Measurements from ENCODE around the gene FNTB.

The FNTB gene

DNA sequence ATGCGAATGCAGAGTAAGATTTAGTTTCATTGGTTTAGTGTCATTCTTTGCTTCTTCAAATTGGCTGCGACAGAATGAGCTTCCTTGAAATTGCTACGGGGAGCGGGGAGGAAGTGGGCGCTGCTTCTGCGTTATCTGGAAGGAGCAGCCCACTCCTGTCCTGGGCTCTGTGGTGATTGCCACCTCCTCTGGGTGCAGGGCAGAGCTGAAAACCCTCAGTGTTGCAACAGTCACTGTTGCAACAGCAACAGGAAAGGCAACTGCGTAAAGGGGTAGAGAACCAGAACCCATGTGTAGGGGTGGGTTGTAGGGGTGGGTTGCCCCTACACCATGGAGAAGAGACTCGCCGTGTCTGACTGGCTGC, 57.9 kb downstream of the FNTB start:
- in situ Hi-C loops (cut with MboI; ENCODE audit: low sequenced_read_pairs), result no loop called here

- in situ Hi-C loops (cut with MboI; ENCODE audit: low sequenced_read_pairs), result no loop called here
These were observed 58.3 kb downstream of the FNTB start for GRCh38 chr14:65045006-65045405.

DNA sequence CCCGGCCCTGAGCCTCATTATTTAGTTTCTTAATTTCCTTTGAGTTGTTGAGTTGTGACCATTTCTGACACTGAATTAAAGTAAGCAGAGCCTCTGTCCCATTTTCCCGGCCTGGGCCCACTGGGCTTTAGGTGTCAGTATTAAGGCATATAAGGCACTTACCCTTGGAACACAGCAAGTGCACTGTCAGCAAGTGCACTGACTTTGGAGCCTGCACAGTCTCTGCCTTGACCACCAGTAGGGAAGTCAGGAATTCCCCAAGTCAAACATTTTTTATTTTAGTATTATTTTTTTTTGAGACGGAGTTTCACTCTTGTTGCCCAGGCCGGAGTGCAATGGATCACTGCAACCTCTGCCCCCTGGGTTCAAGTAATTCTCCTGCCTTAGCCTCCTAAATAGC, 59.0 kb downstream of the FNTB start:
- in situ Hi-C loops (cut with MboI; ENCODE audit: low sequenced_read_pairs), result no loop called here

DNA sequence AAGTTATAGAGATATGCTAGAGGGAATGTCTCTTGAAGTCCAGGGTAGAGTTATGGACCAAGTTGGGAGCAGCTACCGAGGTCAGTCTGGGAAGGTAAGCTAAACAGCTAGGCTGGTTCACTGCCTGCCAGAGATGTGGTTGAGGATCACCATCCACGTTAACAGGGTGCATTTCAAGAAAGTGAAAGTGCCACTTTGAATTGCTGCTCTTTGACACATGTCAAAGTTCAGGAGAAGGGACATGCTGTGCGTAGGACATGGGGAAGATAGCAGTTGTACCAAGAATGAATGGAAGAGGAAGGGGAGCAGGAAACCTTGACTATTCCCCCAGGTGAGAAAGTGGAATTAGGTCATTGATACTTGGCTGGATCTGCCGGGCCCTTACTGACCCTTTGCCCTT, 66.1 kb downstream of the FNTB start:
- in situ Hi-C loops (cut with MboI; ENCODE audit: low sequenced_read_pairs), result no loop called here

- in situ Hi-C loops (cut with MboI; ENCODE audit: low sequenced_read_pairs), result no loop called here
These were observed 66.8 kb downstream of the FNTB start for GRCh38 chr14:65053466-65053865.

DNA sequence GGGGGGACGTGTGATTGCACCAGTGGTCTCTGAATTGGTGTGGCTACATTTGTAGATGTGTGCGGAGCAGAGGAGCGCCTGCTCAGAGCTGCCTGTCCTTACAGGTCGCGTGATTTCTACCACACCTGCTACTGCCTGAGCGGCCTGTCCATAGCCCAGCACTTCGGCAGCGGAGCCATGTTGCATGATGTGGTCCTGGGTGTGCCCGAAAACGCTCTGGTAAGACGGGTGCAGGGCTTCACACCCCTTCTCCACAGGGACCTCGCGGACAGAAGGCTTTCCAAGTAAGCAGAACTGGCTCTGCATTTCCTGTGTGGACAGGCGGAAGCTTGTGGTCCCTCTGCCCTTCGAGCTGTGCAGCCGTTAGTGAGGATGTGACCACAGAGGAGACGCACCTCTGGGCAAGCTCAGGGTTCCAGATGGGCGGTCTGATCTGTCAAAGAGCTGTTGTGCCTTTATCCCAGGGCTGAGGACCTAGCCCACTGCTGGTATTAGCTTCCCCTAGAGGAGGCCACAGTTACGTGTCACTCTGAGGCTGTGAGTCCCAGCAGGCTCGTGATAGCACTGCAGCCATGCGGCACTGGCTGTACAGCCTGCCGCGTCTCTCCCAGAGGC, 67.9 kb downstream of the FNTB start:
- in situ Hi-C loops (cut with MboI; ENCODE audit: low sequenced_read_pairs), result no loop called here

DNA sequence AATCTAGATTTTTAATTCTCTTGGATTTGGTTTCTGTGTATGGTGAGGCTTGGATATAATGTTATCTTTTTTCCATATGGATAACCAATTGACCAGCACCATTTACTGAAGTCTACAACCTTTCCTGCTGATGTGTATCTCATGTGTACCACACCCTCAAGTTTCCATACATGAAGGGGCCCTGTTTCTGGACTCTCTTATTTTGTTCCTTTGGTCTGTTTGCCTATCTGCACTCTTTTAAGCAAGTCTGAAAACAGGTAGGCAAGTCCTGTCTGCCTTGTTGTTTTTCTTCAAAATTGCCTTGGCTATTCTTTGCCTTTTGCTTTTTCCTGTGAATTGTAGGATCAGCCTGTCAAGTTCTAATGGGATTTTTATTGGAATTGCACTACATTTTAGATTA, 71.0 kb downstream of the FNTB start:
- in situ Hi-C loops (cut with MboI; ENCODE audit: low sequenced_read_pairs), result no loop called here

- in situ Hi-C loops (cut with MboI; ENCODE audit: low sequenced_read_pairs), result no loop called here
These were observed 75.7 kb downstream of the FNTB start for GRCh38 chr14:65062096-65063075.

- in situ Hi-C loops (cut with MboI; ENCODE audit: low sequenced_read_pairs), result no loop called here
These were observed 79.0 kb downstream of the FNTB start for GRCh38 chr14:65065719-65066118.

GRCh38 chr14:65069874-65070413, 83.2 kb downstream of the FNTB start:
- in situ Hi-C loops (cut with MboI; ENCODE audit: low sequenced_read_pairs), result no loop called here

DNA sequence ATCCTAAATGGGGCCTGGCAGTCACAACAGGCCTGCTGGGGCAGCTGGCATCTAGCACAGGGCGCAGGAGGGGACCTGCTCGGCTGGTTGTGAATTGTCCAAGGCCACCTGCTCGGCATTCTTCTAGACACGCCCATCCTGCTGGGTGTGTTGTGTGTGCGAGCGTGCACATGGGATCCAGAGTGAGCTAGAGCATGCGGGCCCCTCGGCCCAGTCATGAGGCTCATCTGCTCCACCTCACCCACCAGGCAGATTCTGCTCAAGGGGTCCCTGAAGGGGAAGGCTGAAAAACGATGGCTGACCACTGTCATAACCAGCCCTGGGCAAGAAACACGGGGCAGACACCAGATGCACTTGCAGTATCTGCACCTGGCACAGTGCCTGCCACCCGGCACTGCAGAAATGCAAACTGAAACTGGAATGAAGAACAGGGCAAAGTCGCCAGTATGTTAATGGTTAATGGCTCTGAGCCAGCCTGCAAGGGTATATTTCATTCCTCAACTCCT, 83.8 kb downstream of the FNTB start:
- in situ Hi-C loops (cut with MboI; ENCODE audit: low sequenced_read_pairs), result no loop called here

DNA sequence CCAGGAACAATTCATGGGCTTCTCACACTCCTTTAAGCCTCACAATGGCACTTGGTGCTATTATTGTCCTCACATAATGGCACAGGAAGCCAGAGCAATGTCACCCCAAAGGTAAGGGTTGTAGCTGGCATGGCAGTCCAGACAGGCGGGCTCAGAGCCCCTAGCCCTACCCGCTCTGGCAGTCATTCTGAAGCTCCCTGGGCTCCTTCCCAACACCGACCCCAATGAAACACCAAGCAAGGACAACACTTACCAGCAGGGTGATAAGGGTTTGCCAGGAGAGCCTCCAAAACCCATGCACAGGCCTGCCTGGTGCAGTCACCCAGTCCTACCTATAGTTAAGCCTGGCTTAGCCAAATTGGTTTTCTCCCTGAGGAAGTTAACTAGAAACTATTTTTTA, 84.8 kb downstream of the FNTB start:
- in situ Hi-C loops (cut with MboI; ENCODE audit: low sequenced_read_pairs), result no loop called here

DNA sequence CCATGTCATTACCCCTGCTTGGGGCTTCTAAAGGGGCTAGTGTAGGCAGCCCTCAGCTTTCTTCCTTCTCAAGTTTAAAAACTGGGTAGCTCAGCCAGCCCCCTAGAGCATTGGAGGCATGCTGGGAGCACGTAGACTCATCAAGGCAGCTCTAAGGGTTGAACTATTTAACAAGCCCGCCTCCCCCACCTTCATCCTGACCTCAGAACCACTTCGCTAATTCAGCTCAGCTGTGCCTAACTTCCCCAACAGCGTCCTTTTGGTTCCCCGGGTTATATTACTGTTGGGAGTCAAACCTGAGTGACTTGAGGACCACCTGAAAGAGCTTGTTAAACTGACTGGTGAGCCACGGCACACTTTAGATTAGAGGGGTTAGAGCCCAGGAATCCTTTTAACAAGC, 85.6 kb downstream of the FNTB start:
- in situ Hi-C loops (cut with MboI; ENCODE audit: low sequenced_read_pairs), result no loop called here

DNA sequence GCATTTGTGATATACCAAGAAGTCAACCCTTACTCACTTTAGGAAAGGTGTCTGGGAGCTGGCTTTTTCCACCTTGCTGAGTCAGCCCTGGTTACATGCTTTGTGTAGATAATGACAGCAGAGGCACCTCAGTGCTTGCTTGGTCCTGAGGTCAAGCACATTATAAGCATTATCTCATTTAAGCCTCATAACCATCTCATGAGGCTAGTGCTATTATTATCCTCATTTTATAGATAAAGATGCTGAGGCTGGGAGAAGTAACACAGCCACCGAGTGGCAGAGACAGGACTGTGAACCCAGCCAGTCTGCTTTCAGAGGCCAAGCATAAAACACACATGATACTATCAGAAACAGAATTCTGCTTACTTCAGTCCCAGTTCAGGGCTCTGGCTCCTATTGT, 86.2 kb downstream of the FNTB start:
- in situ Hi-C loops (cut with MboI; ENCODE audit: low sequenced_read_pairs), result no loop called here

DNA sequence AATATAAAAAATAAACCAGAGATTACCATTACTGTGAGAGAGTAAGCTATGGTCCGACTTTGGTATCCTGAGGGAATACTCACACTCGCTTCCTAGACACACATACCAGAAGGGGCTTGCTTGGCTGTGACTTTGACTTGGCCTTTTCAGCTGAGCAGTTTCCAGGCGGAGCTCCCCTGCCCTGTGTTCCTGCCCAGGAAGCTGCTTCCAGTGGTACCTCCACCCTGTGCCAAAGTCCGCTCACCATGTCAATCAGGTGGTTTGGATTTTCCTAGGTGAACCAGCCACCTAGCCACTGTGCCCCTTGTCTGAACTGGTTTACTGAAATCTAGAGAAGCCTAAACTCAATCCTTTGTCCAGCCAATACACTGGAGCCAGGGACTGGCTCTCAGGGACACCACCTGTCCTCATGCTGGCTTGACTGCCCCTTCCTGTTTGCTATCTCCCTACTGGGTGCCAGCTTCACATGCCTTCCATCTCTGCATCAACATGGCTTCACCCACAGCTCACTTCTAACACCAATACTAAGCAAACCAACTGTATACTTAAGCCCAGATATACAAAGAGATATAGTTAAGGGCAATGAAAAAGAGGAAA, 87.0 kb downstream of the FNTB start:
- in situ Hi-C loops (cut with MboI; ENCODE audit: low sequenced_read_pairs), result no loop called here

DNA sequence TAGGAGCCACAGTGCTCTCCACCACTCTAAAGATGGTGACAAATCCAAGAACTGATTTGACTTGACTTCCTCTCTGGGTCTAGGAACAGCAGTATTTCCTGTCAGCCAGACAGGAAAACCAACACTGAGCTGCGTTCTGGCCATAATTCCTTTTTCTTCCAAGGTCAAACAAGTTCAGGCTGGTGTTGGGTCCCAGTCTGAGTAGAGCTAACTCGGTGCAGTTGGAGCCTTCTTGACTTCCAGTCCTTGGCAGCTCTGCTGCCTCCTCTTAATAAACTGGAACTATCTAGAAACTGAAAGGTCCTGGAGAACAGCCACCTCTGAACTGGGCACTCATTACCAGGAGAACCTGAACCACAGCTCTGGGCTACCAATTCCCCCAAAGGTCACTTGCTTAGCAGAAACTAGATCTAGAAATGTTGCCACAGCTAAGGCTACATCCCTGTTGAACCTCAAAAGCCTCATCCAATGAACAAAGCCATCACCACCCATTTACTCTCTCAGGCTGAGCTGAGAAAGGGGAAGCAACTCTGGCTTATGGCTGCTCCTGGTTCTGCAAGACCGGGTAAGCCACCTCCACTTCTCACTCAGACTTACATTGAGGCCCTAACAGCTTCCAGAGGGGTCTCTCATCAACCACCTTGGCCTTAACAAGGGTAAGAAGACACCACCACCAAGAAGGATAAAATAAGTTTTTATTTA, 87.9 kb downstream of the FNTB start:
- in situ Hi-C loops (cut with MboI; ENCODE audit: low sequenced_read_pairs), result no loop called here

- in situ Hi-C loops (cut with MboI; ENCODE audit: low sequenced_read_pairs), result no loop called here
These were observed 89.1 kb downstream of the FNTB start for GRCh38 chr14:65075628-65076325.

DNA sequence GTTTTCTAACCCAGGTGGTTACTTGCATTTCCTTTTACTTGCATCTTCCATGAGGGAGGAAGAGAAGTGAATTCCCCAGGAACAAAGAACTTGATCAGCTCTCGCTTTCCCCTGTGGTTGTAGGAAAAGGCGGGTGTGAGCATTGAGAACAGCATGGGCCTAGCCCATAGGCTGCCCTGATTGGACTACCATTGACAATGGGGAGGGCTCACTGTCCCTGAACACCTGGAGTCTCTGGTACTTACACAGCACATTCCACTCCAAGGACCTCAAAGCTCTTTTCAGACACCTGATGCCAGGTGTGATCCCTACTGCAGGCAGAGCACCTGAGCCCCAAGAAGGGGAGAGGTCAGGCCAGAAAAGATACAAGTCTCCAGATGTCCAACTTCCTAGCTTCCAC, 90.6 kb downstream of the FNTB start:
- in situ Hi-C loops (cut with MboI; ENCODE audit: low sequenced_read_pairs), result no loop called here

- in situ Hi-C loops (cut with MboI; ENCODE audit: low sequenced_read_pairs), result no loop called here
These were observed 92.5 kb downstream of the FNTB start for GRCh38 chr14:65079201-65079600.

DNA sequence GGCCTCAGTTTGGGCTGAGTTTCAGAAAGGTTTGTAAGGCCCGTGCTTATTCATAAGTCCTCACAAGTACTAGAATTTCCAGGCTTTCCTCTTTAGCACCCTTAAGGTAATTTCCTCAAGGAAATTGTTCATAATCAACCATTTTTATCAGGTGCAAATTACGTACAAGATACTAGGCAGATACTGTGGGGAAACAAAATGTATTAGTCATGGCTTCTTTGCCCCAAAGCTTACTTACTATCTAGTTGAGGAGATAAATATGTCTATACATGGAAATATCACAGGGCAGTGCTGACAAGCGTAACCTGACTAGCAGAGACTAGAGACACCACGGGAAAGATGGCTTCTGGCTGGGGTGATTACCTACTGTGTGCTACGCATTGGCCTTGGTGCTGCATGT, 93.1 kb downstream of the FNTB start:
- in situ Hi-C loops (cut with MboI; ENCODE audit: low sequenced_read_pairs), result no loop called here

Measured in HL-60/S4 treated with retinoic acid at 250 ng/mL for 4 days and 3 days (cell line).